ENCODE results near the gene COA1. TPM values are rescaled to one million over a fixed set of nuclear protein-coding genes. Genes with fewer than 3 reads are reported as not detected.

The COA1 gene
- total and polyA plus RNA-seq, 2 donors (not counting 3 experiments of a cell fraction or from before 2014, with no cell fraction given) = 38.1 to 55.1 TPM

DNA sequence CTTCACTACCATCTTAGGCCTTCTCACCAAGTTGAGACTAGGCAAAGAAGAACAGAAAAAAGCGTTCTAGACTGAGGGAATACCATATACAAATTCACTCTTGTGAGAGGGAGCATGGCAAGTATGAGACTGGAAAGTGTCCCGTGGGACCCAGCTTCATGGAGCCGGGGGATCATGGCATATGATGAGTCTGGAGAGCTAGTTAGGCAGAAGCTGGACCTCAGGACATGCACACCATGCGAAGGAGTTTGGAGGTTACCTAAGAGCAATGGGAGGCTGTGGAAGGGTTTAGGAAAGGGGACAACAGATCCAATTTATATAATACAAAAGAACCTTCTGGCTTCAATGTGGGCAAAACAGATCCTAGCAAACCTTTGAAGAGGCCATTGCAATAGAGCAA is 112.3 kb downstream of the COA1 start:
- dilution Hi-C loops (cut with MboI; ENCODE audit: extremely low pct_ligation_motif_present, low sequenced_read_pairs) (no loop called here), intact Hi-C loops (cut with micrococcal nuclease) (no loop called here)
- POLR2A ChIA-PET = no interaction called here
- TF ChIP-seq POLR2AphosphoS5 (IDR thresholded peaks at IDR 0.05; ENCODE audit: insufficient read depth, low read depth, low read length) (no peak), EZH2 (IDR thresholded peaks at IDR 0.05; ENCODE audit: borderline replicate concordance, low read depth, low read length, severe bottlenecking) (no peak), MYC (IDR thresholded peaks at IDR 0.05; ENCODE audit: low read depth, low read length) (no peak), POLR2A (IDR thresholded peaks at IDR 0.05; ENCODE audit: low read depth, low read length) (no peak), JUN (IDR thresholded peaks at IDR 0.05; ENCODE audit: borderline replicate concordance, insufficient read depth, insufficient read length, low read depth) (no peak)
- TF ChIP-seq, protein P1, sequence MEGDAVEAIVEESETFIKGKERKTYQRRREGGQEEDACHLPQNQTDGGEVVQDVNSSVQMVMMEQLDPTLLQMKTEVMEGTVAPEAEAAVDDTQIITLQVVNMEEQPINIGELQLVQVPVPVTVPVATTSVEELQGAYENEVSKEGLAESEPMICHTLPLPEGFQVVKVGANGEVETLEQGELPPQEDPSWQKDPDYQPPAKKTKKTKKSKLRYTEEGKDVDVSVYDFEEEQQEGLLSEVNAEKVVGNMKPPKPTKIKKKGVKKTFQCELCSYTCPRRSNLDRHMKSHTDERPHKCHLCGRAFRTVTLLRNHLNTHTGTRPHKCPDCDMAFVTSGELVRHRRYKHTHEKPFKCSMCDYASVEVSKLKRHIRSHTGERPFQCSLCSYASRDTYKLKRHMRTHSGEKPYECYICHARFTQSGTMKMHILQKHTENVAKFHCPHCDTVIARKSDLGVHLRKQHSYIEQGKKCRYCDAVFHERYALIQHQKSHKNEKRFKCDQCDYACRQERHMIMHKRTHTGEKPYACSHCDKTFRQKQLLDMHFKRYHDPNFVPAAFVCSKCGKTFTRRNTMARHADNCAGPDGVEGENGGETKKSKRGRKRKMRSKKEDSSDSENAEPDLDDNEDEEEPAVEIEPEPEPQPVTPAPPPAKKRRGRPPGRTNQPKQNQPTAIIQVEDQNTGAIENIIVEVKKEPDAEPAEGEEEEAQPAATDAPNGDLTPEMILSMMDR (IDR thresholded peaks at IDR 0.05; ENCODE audit: extremely low read depth in 1 of 2, insufficient read depth in 1 of 2, low read depth in 1 of 2, low read length in 2 of 2) = no peak
- H3K27me3 ChIP-seq (ENCODE audit: control insufficient read depth in 2 of 2, insufficient read depth in 2 of 2, low read length in 2 of 2) = no peaks in the 10 kb centered on the region
- peaks cover 7 to 13% of the 10 kb centered on the region in 2 experiments for H3K36me3 ChIP-seq (ENCODE audit: control insufficient read depth in 2 of 2, extremely low read depth in 1 of 2, insufficient read depth in 2 of 2, low read length in 2 of 2)
- H3K79me2 ChIP-seq (ENCODE audit: control insufficient read depth, insufficient read depth, low read length) = peaks cover 92% of the 10 kb centered on the region
- H3K9ac ChIP-seq (replicated peaks; ENCODE audit: extremely low read depth, insufficient read depth, low read length) = no peak overlapping the region
- no TSS peak for BruUV-seq (replicated peaks)
- no peaks in the 10 kb centered on the region for H4K20me1 ChIP-seq (replicated peaks; ENCODE audit: control insufficient read depth, extremely low read depth, insufficient read depth, low read length)
- H3K9me1 ChIP-seq (replicated peaks; ENCODE audit: control insufficient read depth, extremely low read depth, insufficient read depth, low read length) = no peaks in the 10 kb centered on the region
- H3K9me3 ChIP-seq (replicated peaks; ENCODE audit: control insufficient read depth, insufficient read depth, low read length) = no peaks in the 10 kb centered on the region
- CTCF ChIA-PET = interaction anchor here (1.7 to 1.9 kb wide), 2 partner anchors 34 to 83 kb away, joined by 7 to 10 read pairs; partner anchors contain the start of gene STK17A
- FAIRE-seq = no peak
- no peak for DNase-seq (ENCODE audit: low read depth, low spot score)
- H2AFZ ChIP-seq (ENCODE audit: low read depth, low read length) = no peak overlapping the region
- H3K4me2 ChIP-seq (ENCODE audit: insufficient read depth, low read length) = no peak overlapping the region
- no peak overlapping the region for H3K27ac ChIP-seq (ENCODE audit: insufficient read depth, low read depth, low read length)
- peaks cover 16% of the 10 kb centered on the region for H3K4me1 ChIP-seq (ENCODE audit: control insufficient read depth, extremely low read depth, insufficient read depth, low read length)
- H3K4me3 ChIP-seq (replicated peaks in 1 of 3; ENCODE audit: insufficient read depth in 1 of 3, low read depth in 1 of 3, low read length in 3 of 3) = no peak overlapping the region
